ENCODE data around the gene UMODL1. TPM values are rescaled to one million over a fixed set of nuclear protein-coding genes. Genes with fewer than 3 reads are reported as not detected.

The UMODL1 gene
- total and polyA plus RNA-seq, 8 donors, result under 0.01 TPM; not detected in 7

GRCh38 chr21:42086969-42087368, 15.9 kb downstream of the UMODL1 start:
- intact Hi-C loops (cut with DNase I; ENCODE audit: low total_unique reads), result no loop called here
- peaks cover 0 to 8% (median 0%) of the 10 kb centered on the region in 3 donors for H3K27me3 ChIP-seq
- no peaks in the 10 kb centered on the region for H3K9me3 ChIP-seq
- TF ChIP-seq POLR2AphosphoS5 (IDR thresholded peaks at IDR 0.05) (no peak), CTCF (IDR thresholded peaks at IDR 0.05) (no peak), POLR2A (IDR thresholded peaks at IDR 0.05) (no peak), EP300 (IDR thresholded peaks at IDR 0.05) (no peak)
- DNase-seq, result no peak
- peaks cover 0 to 14% (median 3%) of the 10 kb centered on the region in 4 donors for H3K4me1 ChIP-seq
- H3K27ac ChIP-seq, result no peak overlapping the region
- H3K4me3 ChIP-seq, result no peak overlapping the region
- no peaks in the 10 kb centered on the region for H3K36me3 ChIP-seq
- WGBS, 5 donors, result 81 to 95% (median 92%) methylated on average over 7 of the region's 7 CpGs

- no peak overlapping the region for H3K27ac ChIP-seq
- no peak for DNase-seq
- intact Hi-C loops (cut with DNase I; ENCODE audit: low total_unique reads), result no loop called here
- H3K36me3 ChIP-seq, result no peaks in the 10 kb centered on the region
- no peak overlapping the region for H3K4me3 ChIP-seq
- H3K27me3 ChIP-seq, result peaks cover 0 to 14% (median 0%) of the 10 kb centered on the region in 3 donors
- H3K4me1 ChIP-seq, result peaks cover 0 to 14% (median 3%) of the 10 kb centered on the region in 4 donors
- H3K9me3 ChIP-seq, result no peaks in the 10 kb centered on the region
- TF ChIP-seq CTCF (IDR thresholded peaks at IDR 0.05), result no peak
- TF ChIP-seq EP300 (IDR thresholded peaks at IDR 0.05), result no peak
- no peak for TF ChIP-seq POLR2AphosphoS5 (IDR thresholded peaks at IDR 0.05)
- no peak for TF ChIP-seq POLR2A (IDR thresholded peaks at IDR 0.05)
- WGBS, 5 donors, result 92 to 97% (median 94%) methylated on average over 12 to 14 of the region's 14 CpGs
Observed at GRCh38 chr21:42088148-42088547, 17.0 kb downstream of the UMODL1 start.

GRCh38 chr21:42088658-42089057, 17.5 kb downstream of the UMODL1 start:
- no peak overlapping the region for H3K27ac ChIP-seq
- no peak for TF ChIP-seq POLR2A (IDR thresholded peaks at IDR 0.05)
- no peak for TF ChIP-seq CTCF (IDR thresholded peaks at IDR 0.05)
- no peak for TF ChIP-seq POLR2AphosphoS5 (IDR thresholded peaks at IDR 0.05)
- intact Hi-C loops (cut with DNase I; ENCODE audit: low total_unique reads), result no loop called here
- no peaks in the 10 kb centered on the region for H3K36me3 ChIP-seq
- H3K9me3 ChIP-seq, result no peaks in the 10 kb centered on the region
- DNase-seq, result no peak
- peaks cover 0 to 14% (median 3%) of the 10 kb centered on the region in 4 donors for H3K4me1 ChIP-seq
- WGBS, 5 donors, result 84 to 91% (median 87%) methylated on average over 5 of the region's 5 CpGs
- peaks cover 0 to 19% (median 0%) of the 10 kb centered on the region in 3 donors for H3K27me3 ChIP-seq
- H3K4me3 ChIP-seq, result no peak overlapping the region

GRCh38 chr21:42089093-42089631, 18.0 kb downstream of the UMODL1 start:
- TF ChIP-seq EP300 (IDR thresholded peaks at IDR 0.05) (no peak), CTCF (IDR thresholded peaks at IDR 0.05) (no peak), POLR2A (IDR thresholded peaks at IDR 0.05) (no peak), POLR2AphosphoS5 (IDR thresholded peaks at IDR 0.05) (no peak)
- peak in 1 of 2 donors; percentile 28 for DNase-seq
- Histone ChIP-seq H3K9me3 (peaks cover 0 to 3% (median 0%) of the 10 kb centered on the region in 4 donors), H3K27ac (no peak overlapping the region), H3K36me3 (no peaks in the 10 kb centered on the region), H3K4me3 (no peak overlapping the region), H3K27me3 (peaks cover 0 to 20% (median 0%) of the 10 kb centered on the region in 3 donors), H3K4me1 (peaks cover 0 to 14% (median 3%) of the 10 kb centered on the region in 4 donors)
- WGBS, 5 donors, result 67 to 78% (median 75%) methylated on average over 9 to 12 of the region's 12 CpGs
- intact Hi-C loops (cut with DNase I; ENCODE audit: low total_unique reads), result no loop called here

Measured in stomach (tissue), 9 donors.